HepG2 (cell line): ENCODE data around the gene ERC1.

Experiments
- ATF1 ChIP-seq: IDR thresholded peaks from 2 replicates; pipeline ENCODE4 v1.6.1; 2016; ENCODE audit warnings: mild to moderate bottlenecking, control low read depth
- CTCF ChIP-seq: sonication (generic); formaldehyde crosslinking; IDR thresholded peaks from 2 replicates; pipeline ENCODE4 v1.5.0; 2020; ENCODE audit warnings: mild to moderate bottlenecking, missing genetic modification reagents, moderate library complexity
- ETV5 ChIP-seq: IDR thresholded peaks from 2 replicates; pipeline ENCODE4 v1.6.1; 2018; ENCODE audit warnings: missing biosample characterization, missing genetic modification reagents, inconsistent platforms, borderline replicate concordance
- REST ChIP-seq, 2 experiments: IDR thresholded peaks; 2 replicates each; pipeline ENCODE4 v1.6.1; 2011 to 2012; ENCODE audit warnings: low read length in 2 of 2, borderline replicate concordance in 1 of 2, low read depth in 1 of 2, mild to moderate bottlenecking in 1 of 2, moderate library complexity in 1 of 2
- SIN3A ChIP-seq: IDR thresholded peaks from 2 replicates; pipeline ENCODE4 v1.6.1; 2011; ENCODE audit warnings: low read depth, mild to moderate bottlenecking, control low read depth, low read length, borderline replicate concordance

- TF ChIP-seq SIN3A (no peak), REST (IDR thresholded peaks at IDR 0.05; ENCODE audit: borderline replicate concordance in 1 of 2, low read depth in 1 of 2, low read length in 2 of 2) (no peak), ATF1 (CRISPR knock-in tag) (no peak), ETV5 (CRISPR knock-in tag) (no peak), CTCF (no peak)
These were observed 188.1 kb downstream of the ERC1 start for GRCh38 chr12:1179128-1179527.
